Spleen (tissue), 7 donors: ENCODE data around the gene REPS2.

Experiments used
- POLR2A ChIP-seq, 3 donors: fragments of 450-650 bp; IDR thresholded peaks; one replicate each; pipeline ENCODE4 v1.5.1; 2017; ENCODE audit warnings: antibody characterized with exemption in 3 of 3, mild to moderate bottlenecking in 1 of 3
- POLR2AphosphoS5 ChIP-seq, 3 donors: sonication (generic); formaldehyde crosslinking; IDR thresholded peaks; one replicate each; pipeline ENCODE4 v1.5.1; 2017; ENCODE audit warnings: antibody characterized with exemption in 3 of 3
- TF ChIP-seq, protein P1 (sequence below), 11 experiments: fragments of 200-600 bp in 7 of 11; fragments of 450-650 bp in 4 of 11; sonication (generic) in 4 of 11; IDR thresholded peaks in 8 of 11; conservative IDR thresholded peaks in 3 of 11; 1 replicate in 7 of 11; 2 replicates in 4 of 11; pipeline versions ENCODE4 v1.4.0 to v1.8.0; 2016 to 2021; ENCODE audit warnings: antibody characterized with exemption in 11 of 11, inconsistent platforms in 4 of 11, mild to moderate bottlenecking in 1 of 11
- donor health status: DM: no; HTN: no; CAD: no; lungs with moderate emphysema.
- donor health status: DM: no; HTN: no; CAD: no.
- donor health status: DM: no; HTN: no; CAD: no.

DNA sequence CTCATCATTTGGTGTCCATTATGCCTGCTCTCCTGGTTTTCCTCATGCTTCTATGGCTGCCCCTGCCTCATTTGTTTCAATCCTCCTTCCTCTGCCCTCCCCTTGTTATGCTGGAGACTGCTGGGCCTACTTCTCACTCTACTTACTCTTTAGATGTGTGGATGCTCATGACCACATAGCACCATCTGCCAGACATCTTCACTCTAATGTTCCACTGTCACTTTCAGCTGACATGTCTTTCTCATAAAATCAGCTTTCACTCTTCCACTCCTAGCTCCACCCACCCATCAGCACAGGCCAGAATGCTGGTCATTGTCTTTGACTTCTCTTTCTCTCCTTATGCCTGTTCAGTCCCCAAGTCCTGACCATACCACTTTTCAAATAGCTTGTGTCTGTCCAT is 86.8 kb downstream of the REPS2 start:
- TF ChIP-seq, protein P1, sequence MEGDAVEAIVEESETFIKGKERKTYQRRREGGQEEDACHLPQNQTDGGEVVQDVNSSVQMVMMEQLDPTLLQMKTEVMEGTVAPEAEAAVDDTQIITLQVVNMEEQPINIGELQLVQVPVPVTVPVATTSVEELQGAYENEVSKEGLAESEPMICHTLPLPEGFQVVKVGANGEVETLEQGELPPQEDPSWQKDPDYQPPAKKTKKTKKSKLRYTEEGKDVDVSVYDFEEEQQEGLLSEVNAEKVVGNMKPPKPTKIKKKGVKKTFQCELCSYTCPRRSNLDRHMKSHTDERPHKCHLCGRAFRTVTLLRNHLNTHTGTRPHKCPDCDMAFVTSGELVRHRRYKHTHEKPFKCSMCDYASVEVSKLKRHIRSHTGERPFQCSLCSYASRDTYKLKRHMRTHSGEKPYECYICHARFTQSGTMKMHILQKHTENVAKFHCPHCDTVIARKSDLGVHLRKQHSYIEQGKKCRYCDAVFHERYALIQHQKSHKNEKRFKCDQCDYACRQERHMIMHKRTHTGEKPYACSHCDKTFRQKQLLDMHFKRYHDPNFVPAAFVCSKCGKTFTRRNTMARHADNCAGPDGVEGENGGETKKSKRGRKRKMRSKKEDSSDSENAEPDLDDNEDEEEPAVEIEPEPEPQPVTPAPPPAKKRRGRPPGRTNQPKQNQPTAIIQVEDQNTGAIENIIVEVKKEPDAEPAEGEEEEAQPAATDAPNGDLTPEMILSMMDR (IDR thresholded peaks at IDR 0.05 in 8 of 11, conservative IDR thresholded peaks at IDR 0.05 in 3 of 11): no peak
- TF ChIP-seq POLR2AphosphoS5 (IDR thresholded peaks at IDR 0.05) (no peak), POLR2A (IDR thresholded peaks at IDR 0.05) (no peak)
